CD4-positive, alpha-beta T cell treated with Interleukin-4 for 4 hours (primary cell): Measurements from ENCODE around the gene INKA1.

Source experiments
- DNase-seq: peaks from one replicate; pipeline ENCODE4 v3.0.0-alpha.2; 2020

INKA1 gene

GRCh38 chr3:49787182-49787464 lies 15.9 kb upstream of the INKA1 start:
- no peak for DNase-seq

DNA sequence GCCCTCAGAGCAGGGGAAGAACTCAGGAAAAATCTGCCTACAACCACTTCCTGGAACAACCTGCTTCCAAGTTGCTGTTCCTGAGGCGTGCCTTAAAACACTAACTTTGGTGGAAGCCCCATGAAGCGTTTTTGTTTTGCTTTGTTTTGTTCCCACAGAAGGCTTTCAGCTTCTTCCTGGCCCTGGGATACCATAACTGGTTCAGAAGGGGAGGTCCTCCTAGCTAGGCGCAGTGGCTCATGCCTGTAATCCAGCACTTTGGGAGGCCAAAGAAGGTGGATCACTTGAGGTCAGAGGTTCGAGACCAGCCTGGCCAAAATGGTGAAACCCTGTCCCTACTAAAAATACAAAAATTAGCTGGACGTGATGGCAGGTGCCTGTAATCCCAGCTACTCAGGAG lies 15.5 kb upstream of the INKA1 start:
- no peak for DNase-seq

DNA sequence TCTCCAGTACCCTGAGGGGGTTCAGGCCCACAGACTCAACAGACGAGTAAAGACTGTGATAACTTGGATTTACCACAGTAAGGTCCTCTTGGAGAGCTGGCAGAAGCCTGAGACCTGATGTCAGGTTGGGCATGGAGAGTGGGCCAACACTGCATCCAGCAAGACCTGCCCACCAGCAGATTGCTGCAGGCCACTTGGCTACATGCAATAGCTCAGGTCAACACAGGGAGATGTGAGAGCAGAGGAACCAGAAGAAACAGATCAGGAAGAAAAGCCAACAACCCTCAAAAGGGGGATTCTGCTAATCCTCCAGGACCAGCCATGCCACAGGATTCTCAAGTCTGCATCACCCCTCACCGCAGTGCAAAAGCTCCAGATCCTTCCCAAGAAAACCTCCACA lies 15.0 kb upstream of the INKA1 start:
- no peak for DNase-seq

- no peak for DNase-seq
These were observed 12.2 kb upstream of the INKA1 start for GRCh38 chr3:49790626-49791411.

- no peak for DNase-seq
These were observed 11.5 kb upstream of the INKA1 start for GRCh38 chr3:49791571-49791970.

GRCh38 chr3:49792371-49793150 lies 10.5 kb upstream of the INKA1 start:
- DNase-seq: no peak

GRCh38 chr3:49793486-49794085 lies 9.5 kb upstream of the INKA1 start:
- DNase-seq: no peak

- no peak for DNase-seq
These were observed 8.6 kb upstream of the INKA1 start for GRCh38 chr3:49794431-49794830.

GRCh38 chr3:49794926-49795905 lies 7.8 kb upstream of the INKA1 start:
- no peak for DNase-seq

DNA sequence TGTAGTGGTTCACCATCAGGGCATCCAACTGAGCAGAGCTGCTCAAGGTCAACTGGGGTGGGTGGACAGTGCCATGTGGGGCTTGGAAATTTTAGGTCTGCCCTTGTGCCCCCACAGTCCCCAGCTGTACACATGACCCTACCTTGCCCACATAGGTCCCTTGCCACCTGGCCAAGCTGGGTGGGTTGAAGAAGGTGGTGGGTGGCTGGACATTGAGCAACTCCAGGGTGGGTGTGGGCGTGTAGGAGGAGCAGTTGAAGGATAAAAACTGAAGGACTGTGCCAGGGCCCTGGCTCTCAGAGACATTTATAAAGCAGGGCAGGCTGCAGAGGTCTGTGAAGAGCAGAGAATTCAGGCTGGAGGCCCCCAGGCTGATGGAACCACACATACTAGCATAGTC lies 4.0 kb upstream of the INKA1 start:
- DNase-seq: no peak

DNA sequence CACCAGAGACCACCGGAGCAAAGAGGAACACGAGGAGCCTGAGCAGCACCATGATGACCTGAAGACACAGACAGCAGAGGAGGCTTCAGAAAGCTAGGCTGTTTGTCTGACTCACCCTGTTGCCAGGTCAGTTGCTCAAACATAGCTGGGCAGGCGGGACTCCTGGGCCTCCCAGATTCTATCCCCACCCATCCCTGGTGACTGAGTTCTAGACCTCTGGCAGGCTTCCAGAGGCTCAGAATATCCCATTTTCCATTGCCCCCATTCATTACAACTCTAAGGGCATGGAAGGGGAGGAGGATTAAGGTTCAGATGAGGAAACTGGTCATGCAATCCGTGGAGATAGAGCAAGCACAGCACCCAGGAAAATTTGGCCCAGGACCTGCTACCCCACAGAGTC lies 3.3 kb upstream of the INKA1 start, which contains the start of gene CDHR4:
TSS of gene CDHR4 (minus strand) at position 113 of the 400 bp plus-strand sequence. CDS start at position 52, 61 bp downstream.
- DNase-seq: no peak

- no peak for DNase-seq
These were observed 1.9 kb upstream of the INKA1 start for GRCh38 chr3:49801160-49801559.

DNA sequence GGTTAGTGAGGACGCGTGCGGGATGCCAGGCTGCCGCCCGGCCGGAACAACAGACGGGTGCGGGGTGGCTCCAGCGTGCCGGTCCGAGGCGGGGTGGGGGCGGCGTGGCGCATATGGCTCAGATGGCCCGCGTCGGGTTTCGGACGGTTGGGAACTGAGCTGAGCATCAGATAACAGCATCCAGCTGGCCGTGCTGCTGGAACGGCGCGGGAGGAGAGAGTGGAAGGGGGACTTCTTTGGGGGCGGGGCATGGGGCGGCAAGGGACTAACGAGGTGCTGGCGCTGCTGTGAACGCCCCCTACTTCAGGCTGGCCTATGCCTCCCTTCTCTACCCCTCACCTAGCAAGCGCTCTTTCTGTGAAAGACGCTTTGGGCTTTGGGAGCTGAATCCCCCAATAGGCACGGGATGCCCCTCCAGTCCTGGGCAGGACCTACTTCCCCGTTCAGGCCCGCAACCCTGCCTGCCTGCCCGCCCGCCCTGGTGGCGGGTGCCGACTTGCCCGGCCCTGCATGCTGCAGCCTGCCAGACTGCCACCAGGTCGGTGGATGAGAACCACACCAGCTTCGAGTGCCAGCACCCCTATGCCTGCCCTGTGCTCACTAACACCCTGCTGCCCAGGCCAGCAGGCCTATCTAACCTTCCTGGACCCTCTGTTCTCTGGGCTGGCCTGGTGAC lies 542 bp downstream of the INKA1 start:
- DNase-seq: peak; percentile 20

GRCh38 chr3:49804141-49805041 lies 1.3 kb downstream of the INKA1 start:
- no peak for DNase-seq

GRCh38 chr3:49805367-49805782 lies 2.3 kb downstream of the INKA1 start:
- no peak for DNase-seq

DNA sequence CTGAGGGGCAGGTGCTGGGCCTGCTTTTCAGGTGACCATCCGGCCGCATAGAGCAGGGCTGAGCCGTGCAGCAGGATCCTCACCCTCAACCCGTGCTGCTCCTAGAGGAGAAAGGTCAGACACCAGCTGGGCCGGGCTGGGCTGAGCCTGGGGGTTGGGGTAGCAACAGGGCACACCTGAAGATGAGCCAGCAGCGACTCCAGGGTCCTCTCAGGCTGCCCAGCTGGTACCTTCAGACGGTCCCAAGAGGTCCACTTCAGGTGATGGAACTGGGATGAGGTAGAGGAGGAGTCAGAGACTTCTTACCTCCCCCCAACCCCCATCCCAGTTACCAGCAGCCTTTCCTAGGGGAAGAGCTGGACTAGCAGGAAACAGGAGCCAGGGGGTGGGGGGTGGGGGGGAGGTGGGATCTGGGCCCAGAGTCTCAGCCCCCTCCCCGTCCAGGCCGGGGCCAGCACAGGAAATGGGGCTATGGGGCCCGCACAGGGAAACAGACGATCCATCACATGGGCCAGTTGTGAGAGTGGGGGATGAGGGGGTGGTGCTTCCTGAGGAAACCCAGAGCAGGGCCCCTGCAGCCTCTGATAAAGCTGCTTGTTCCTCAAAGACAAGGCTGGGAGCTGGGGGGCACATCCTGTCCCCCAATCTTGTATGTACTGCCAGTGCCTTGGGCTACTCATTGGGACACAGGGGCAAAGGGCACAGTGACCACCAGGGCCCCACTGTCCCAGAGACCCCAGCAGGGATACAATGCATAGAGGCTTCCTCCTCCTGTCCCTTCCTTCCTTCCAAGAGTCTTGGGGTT lies 3.0 kb downstream of the INKA1 start:
- no peak for DNase-seq

- DNase-seq: no peak
These were observed 3.8 kb downstream of the INKA1 start for GRCh38 chr3:49806850-49807249.

DNA sequence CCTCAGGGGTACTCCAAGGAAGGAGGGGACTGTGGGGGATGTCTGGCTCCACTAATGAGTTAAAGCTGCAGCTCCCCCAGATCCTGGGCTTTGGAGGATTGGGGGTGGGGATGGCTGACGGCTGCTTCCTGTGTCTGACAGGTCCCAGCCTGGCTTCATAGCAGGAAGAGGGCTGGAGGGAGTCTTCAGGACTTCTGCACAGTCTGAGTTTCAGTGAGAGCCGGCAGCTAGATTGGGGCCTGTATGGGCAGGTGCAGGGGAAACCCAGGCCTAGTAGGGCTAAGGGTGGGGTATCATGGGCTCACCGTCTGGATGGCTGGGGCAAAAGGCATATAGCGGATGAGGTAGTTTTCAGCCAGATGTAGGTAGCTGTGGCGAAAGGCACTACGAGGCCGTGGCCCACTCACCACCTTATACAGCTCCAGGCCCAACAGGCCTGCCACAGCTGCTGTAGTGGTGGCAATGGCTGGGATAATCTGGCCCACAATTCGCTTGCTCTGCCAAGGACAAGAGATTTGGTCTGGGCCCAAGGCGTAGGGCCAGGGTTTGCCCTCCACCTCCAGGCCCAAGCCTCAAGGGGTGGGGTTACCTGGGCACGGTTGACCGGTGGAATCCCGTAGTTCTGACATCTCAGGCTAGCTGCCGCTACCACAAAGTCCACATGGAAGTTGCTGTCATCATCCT lies 4.5 kb downstream of the INKA1 start:
- DNase-seq: no peak

GRCh38 chr3:49812916-49813496 lies 9.9 kb downstream of the INKA1 start:
- DNase-seq: no peak
